Caco-2 (cell line): Measurements from ENCODE around the gene VWA3B. TPM values are rescaled to one million over a fixed set of nuclear protein-coding genes. Genes with fewer than 3 reads are reported as not detected.

Experiments
- BruUV-seq: library from RNA; stranded (reverse); fragments of 400-500 nt; replicated peaks from 2 replicates; lab custom pipeline; 2021; lab: Mats Ljungman, UMichigan
- CTCF ChIA-PET: fragments of 300-600 bp; sonication (Branson Sonifier 250); formaldehyde crosslinking; loops from one replicate; lab custom pipeline; 2022; ENCODE audit warnings: antibody characterized with exemption; lab: Charles Lee
- POLR2A ChIA-PET: fragments of 300-600 bp; sonication (Branson Sonifier 250); formaldehyde crosslinking; loops from one replicate; lab custom pipeline; 2022; ENCODE audit warnings: antibody characterized with exemption; lab: Charles Lee
- DNase-seq, 2 experiments: peaks; one replicate each; pipeline versions ENCODE4 v3.0.0 to v3.0.0-alpha.2; 2020 to 2022
- H3K27me3 ChIP-seq: replicated peaks from 2 replicates; pipeline ENCODE4 v1.6.0; 2011; ENCODE audit warnings: low read length; ENCODE audit not compliant: control insufficient read depth, insufficient read depth
- H3K36me3 ChIP-seq: 2 replicates; pipeline ENCODE4 v1.5.1; 2011; ENCODE audit warnings: low read length; ENCODE audit not compliant: control insufficient read depth, insufficient read depth
- H3K4me1 ChIP-seq: fragments of 250-450 bp; sonication (Bioruptor Pico); 2 replicates; pipeline ENCODE4 v1.5.1; 2020; ENCODE audit warnings: mild to moderate bottlenecking
- H3K4me3 ChIP-seq: 2 replicates; pipeline ENCODE4 v1.5.1; 2011; ENCODE audit warnings: low read depth, mild to moderate bottlenecking, control low read depth, low read length
- H3K9me3 ChIP-seq: fragments of 250-450 bp; sonication (Bioruptor Pico); 2 replicates; pipeline ENCODE4 v1.5.1; 2020; ENCODE audit warnings: mild to moderate bottlenecking, moderate library complexity
- H3K27ac Mint-ChIP-seq: one replicate; pipeline ENCODE4 v1.8.0; 2022; ENCODE audit warnings: mixed read lengths; ENCODE audit not compliant: unreplicated experiment
- H3K27me3 Mint-ChIP-seq: one replicate; pipeline ENCODE4 v1.8.0; 2022; ENCODE audit warnings: mixed read lengths; ENCODE audit not compliant: insufficient read depth, unreplicated experiment
- H3K36me3 Mint-ChIP-seq: one replicate; pipeline ENCODE4 v1.8.0; 2022; ENCODE audit warnings: mild to moderate bottlenecking, mixed read lengths; ENCODE audit not compliant: insufficient read depth, unreplicated experiment
- H3K4me1 Mint-ChIP-seq: one replicate; pipeline ENCODE4 v1.8.0; 2022; ENCODE audit warnings: low read depth, mixed read lengths; ENCODE audit not compliant: unreplicated experiment
- H3K4me3 Mint-ChIP-seq: one replicate; pipeline ENCODE4 v1.8.0; 2022; ENCODE audit warnings: mild to moderate bottlenecking, moderate library complexity, mixed read lengths; ENCODE audit not compliant: unreplicated experiment
- H3K9me3 Mint-ChIP-seq: one replicate; pipeline ENCODE4 v1.8.0; 2022; ENCODE audit warnings: mixed read lengths; ENCODE audit not compliant: unreplicated experiment
- CTCF ChIP-seq, 2 experiments: fragments of 200-600 bp in 1 of 2; IDR thresholded peaks; 1 replicate in 1 of 2; 2 replicates in 1 of 2; pipeline versions ENCODE4 v1.5.1 to v1.8.0; 2011 to 2022; ENCODE audit warnings: antibody characterized with exemption in 1 of 2, control low read depth in 1 of 2, inconsistent platforms in 1 of 2, low read depth in 1 of 2, low read length in 1 of 2, mild to moderate bottlenecking in 1 of 2, moderate library complexity in 1 of 2; ENCODE audit not compliant: insufficient read depth in 1 of 2, severe bottlenecking in 1 of 2, unreplicated experiment in 1 of 2
- intact Hi-C: fragments of 100-400 bp; cut with micrococcal nuclease; formaldehyde crosslinking; loops from one replicate; pipeline ENCODE4 v1.10.0; 2022; ENCODE audit not compliant: unreplicated experiment
- total RNA-seq: library from RNA; stranded (reverse); gene quantifications from 2 replicates; pipeline ENCODE4 v1.2.3, GENCODE V29; 2022

The VWA3B gene
- total RNA-seq, 1 experiment from 2014 or later: not detected

- no peaks in the 10 kb centered on the region for H3K36me3 Mint-ChIP-seq
- no peaks in the 10 kb centered on the region for H3K27me3 Mint-ChIP-seq
- no peaks in the 10 kb centered on the region; the same call in 1 of the 2 replicates for H3K27me3 ChIP-seq
- intact Hi-C loops: loop anchor here (1.0 to 10.0 kb wide), 3 partner anchors 143 to 351 kb away; no protein-coding TSS in a partner anchor
- TF ChIP-seq CTCF (IDR thresholded peaks at IDR 0.05; ENCODE audit: insufficient read depth in 1 of 2, low read depth in 1 of 2, low read length in 1 of 2, severe bottlenecking in 1 of 2, unreplicated experiment in 1 of 2): peak; percentile 34 to 54
- no peaks in the 10 kb centered on the region for H3K9me3 Mint-ChIP-seq
- CTCF ChIA-PET: no interaction called here
- no peaks in the 10 kb centered on the region for H3K4me1 Mint-ChIP-seq
- BruUV-seq: no TSS peak
- H3K9me3 ChIP-seq: no peaks in the 10 kb centered on the region
- no peaks in the 10 kb centered on the region for H3K4me1 ChIP-seq
- H3K4me3 ChIP-seq: no peak overlapping the region
- H3K4me3 Mint-ChIP-seq: no peak overlapping the region
- peak in 1 of 2 experiments; percentile 46 for DNase-seq
- H3K36me3 ChIP-seq: no peaks in the 10 kb centered on the region
- POLR2A ChIA-PET: no interaction called here
- H3K27ac Mint-ChIP-seq: no peak overlapping the region
Measured at GRCh38 chr2:98157557-98157956, 70.6 kb downstream of the VWA3B start.

GRCh38 chr2:98158305-98158704, 71.3 kb downstream of the VWA3B start:
- Mint-ChIP-seq H3K27me3 (no peaks in the 10 kb centered on the region), H3K9me3 (no peaks in the 10 kb centered on the region), H3K36me3 (no peaks in the 10 kb centered on the region), H3K27ac (no peak overlapping the region), H3K4me1 (no peaks in the 10 kb centered on the region), H3K4me3 (no peak overlapping the region)
- POLR2A ChIA-PET: no interaction called here
- Histone ChIP-seq H3K27me3 (no peaks in the 10 kb centered on the region; the same call in 1 of the 2 replicates), H3K4me1 (no peaks in the 10 kb centered on the region), H3K4me3 (no peak overlapping the region), H3K9me3 (no peaks in the 10 kb centered on the region), H3K36me3 (no peaks in the 10 kb centered on the region)
- DNase-seq: no peak
- CTCF ChIA-PET: no interaction called here
- intact Hi-C loops: loop anchor here (10.0 kb wide), 1 partner anchor 144 kb away; no protein-coding TSS in a partner anchor
- TF ChIP-seq CTCF (IDR thresholded peaks at IDR 0.05; ENCODE audit: insufficient read depth in 1 of 2, low read depth in 1 of 2, low read length in 1 of 2, severe bottlenecking in 1 of 2, unreplicated experiment in 1 of 2): no peak
- BruUV-seq: no TSS peak

GRCh38 chr2:98160554-98160953, 73.6 kb downstream of the VWA3B start:
- Mint-ChIP-seq H3K4me1 (no peaks in the 10 kb centered on the region), H3K27ac (no peak overlapping the region), H3K36me3 (no peaks in the 10 kb centered on the region), H3K4me3 (no peak overlapping the region), H3K27me3 (peaks cover 3% of the 10 kb centered on the region), H3K9me3 (no peaks in the 10 kb centered on the region)
- intact Hi-C loops: no loop called here
- Histone ChIP-seq H3K4me3 (no peak overlapping the region), H3K4me1 (no peaks in the 10 kb centered on the region), H3K27me3 (no peaks in the 10 kb centered on the region; the same call in 1 of the 2 replicates), H3K9me3 (no peaks in the 10 kb centered on the region), H3K36me3 (no peaks in the 10 kb centered on the region)
- CTCF ChIA-PET: no interaction called here
- POLR2A ChIA-PET: no interaction called here
- DNase-seq: no peak
- no TSS peak for BruUV-seq
- no peak for TF ChIP-seq CTCF (IDR thresholded peaks at IDR 0.05; ENCODE audit: insufficient read depth in 1 of 2, low read depth in 1 of 2, low read length in 1 of 2, severe bottlenecking in 1 of 2, unreplicated experiment in 1 of 2)
